HG03280 (cell line): Measurements from ENCODE around the gene ZNF219.

Experiments
- ATAC-seq: cut with Tn5 transposase; IDR thresholded peaks from one replicate; pipeline ENCODE4 v1.9.1; 2021; ENCODE audit warnings: mild to moderate bottlenecking, moderate library complexity; ENCODE audit not compliant: unreplicated experiment

The ZNF219 gene

DNA sequence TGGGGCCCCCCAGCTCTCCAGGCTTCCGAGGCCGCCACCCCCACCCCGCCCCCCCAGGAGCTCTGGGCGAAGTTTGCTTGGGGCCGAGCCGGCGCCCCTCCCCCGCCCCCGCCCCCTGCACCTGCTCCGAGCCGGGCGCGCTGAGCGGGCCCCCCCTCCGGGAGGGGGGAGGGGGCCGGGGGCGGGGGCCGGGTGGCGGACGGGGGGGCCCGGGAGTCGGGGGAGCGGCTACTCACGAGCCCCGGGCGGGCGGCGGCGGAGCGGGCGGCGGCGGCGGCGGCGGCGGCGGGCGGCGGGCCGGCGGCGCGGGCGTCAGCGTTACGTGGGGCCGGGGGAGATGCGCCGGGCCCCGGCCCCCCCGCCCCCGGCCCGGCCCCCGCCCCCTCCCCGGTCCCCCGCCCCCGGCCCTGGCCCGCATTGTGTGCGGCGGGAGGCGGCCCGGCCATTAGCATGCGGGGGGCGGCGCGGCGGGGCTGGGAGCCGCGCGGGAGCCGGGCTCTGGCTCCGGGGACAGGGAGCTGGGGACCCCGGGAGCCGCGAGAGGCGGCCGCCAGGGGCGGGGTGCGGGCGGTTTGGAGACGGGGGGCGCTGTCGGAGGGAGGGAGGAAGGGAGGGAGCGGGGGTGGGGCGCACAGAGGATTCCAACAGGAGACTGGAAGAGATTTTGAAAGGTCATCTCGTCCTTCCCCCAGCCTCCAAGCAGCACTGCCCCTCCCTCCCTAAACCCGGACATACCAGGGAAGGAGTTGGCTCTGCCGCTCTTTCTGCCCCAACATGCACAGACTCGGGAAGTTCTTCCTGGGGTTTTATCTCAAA is at the start of gene ZNF219:
Gene ZNF219, minus strand, starts transcription at position 580 of the 816 bp plus-strand sequence. CDS start 5,064 bp downstream, outside the sequence.
- no peak for ATAC-seq

DNA sequence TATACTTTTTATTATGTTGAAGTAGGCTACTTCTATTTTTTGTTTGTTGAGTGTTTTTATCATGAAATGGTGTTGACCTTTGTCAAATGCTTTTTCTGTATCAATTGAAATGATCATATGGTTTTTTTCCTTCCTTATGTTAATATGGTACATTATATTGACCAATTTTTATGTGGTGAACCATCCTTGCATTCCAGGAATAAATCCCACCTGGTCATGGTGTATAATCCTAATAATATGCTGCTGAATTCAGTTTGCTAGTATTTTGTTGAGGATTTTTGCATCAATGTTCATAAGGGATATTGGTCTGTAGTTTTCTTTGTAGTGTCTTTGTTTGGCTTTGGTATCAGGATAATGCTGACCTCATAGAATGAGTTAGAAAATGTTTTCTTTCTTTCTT is 47.0 kb upstream of the ZNF219 start:
- ATAC-seq: no peak

DNA sequence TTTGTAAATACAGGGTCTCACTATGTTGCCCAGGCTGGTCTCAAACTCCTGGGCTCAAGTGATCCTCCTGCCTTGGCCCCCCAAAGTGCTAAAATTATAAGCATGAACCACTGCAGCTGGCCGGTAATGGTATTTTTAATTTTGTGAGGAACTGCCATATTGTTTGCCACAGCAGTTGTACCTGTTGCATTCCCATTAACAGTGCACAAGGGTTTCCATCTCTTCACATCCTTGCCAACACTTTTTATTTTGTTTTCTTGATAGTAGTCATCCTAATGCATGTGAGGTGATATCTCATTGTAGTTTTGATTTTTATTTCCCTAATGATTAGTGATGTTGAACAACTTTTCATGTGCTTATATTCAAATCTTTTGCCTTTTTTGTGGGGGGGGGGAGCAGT is 43.9 kb upstream of the ZNF219 start:
- no peak for ATAC-seq

DNA sequence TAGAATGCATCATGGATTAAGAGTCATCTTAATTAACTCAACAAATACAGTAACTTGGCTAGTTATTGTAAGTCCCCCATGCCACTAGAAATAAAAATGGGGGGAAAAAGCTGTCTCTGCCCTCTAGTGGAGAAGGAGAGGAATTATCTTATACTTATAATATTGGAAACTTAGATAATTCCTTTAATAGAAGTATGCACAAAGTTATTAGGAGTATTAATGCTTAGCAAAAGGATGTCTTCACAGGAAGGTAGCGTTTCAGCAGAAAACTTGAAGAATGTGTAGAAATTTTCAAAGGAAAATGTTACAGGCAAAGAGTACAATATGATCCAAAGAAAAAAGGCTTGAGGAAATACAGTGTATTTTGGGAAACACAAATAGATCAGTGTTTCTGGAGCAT is 37.6 kb upstream of the ZNF219 start:
- ATAC-seq: no peak

DNA sequence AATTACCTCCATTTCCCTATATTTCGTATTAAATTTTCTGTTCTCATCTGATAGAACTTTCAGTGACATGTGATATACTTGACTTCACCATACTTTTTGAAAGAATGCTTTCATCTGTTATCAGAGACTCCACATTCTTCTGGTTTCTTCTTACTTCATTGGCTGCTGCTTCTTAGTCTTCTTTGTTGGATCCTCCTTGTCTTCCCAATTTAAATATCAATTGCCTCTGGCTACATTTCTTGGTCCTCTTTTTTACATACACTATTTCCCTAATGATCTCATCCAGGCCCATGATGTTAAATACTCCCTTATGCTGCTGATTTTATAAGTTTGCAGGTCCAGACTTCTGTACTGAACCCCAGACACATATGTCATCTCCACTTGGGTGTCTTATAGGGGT is 35.4 kb upstream of the ZNF219 start:
- no peak for ATAC-seq

DNA sequence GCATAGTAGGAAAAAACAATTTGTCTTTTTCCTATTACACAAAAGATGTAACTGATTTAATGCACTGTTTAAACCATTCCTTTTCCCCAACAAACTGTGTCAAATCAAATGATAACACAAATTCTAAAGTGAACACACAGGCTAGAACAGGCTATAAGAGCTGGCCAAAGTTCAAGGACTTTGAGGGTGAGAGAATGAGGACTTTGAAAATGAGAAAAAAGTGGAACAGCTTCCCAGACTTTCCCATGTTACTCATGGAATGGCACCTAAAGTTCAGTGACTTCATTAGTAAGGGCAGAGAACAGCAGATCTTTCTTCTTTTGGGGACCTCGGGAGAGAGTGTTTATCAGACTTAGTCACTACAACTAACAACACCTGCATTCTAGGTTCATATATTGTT is 25.0 kb upstream of the ZNF219 start:
- ATAC-seq: no peak

DNA sequence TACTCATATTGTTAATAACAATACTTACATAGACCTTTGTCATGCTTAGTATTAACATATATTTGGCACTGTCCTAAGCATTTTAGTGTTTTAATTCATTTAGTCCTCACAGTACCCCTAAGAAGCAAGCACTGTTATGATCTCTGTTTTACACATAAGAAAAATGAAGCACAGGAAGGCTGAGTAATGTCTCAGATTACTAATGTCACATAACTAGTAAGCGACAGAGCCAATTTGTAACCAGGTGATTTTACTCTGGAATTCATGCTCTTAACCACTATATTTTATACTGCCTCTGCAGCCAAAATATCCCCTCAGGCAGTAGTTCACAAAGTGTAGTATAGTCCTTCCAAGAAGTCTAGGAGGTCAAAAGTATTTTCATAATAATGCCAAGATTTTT is 22.7 kb upstream of the ZNF219 start:
- no peak for ATAC-seq

DNA sequence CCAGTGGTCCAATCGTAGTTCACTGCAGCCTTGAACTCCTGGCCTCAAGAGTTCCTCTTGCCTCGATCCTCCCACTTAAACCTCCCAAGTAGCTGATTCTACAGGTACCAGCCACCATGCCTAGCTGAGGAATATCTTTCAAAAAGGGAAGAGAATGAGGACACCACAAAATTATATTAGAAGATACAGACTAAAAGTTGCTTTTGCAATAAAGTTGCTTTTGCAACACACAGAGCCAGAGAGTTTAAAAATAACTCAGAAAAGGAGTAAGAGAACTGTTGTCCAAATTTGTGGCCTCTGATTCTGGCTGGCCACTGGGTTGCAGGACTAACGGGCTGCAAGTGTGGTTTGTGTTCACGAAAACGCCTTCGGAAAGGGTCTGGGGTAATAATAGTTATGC is 22.2 kb upstream of the ZNF219 start:
- no peak for ATAC-seq

DNA sequence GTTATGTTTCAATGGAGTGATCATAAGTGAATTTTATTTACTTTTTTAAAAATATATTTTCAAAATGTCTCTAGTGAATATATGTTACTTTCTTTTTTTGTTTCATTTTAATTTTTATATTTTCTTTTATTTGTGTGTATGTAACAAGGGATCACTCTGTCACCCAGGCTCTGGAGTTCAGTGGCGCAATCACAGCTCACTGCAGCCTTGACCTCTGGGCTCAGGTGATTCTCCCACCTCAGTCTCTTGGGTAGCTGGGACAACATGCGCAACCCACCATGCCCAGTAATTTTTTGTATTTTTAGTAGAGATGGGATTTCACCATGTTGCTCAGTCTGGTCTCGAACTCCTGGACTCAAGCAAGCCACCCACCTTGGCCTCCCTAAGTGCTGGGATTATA is 20.5 kb upstream of the ZNF219 start:
- ATAC-seq: no peak

DNA sequence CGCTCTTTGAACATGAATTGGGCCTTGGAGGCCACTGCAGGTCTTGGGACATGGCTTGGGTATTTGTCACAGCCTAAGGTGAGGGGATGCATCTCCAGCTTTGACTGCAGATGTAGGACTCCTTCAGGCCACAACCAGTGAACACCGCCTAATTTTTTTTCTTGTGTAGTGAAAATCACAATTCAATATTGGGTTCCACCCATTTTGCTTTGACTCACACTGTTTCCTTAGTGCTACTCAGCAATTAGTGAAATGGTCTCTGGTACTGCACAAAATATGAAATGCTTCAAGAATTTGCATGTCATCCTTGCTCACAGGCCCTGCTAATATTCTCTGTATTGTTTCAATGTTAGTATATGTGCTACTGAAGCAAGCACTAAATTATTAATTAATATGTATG is 14.9 kb upstream of the ZNF219 start:
- no peak for ATAC-seq

DNA sequence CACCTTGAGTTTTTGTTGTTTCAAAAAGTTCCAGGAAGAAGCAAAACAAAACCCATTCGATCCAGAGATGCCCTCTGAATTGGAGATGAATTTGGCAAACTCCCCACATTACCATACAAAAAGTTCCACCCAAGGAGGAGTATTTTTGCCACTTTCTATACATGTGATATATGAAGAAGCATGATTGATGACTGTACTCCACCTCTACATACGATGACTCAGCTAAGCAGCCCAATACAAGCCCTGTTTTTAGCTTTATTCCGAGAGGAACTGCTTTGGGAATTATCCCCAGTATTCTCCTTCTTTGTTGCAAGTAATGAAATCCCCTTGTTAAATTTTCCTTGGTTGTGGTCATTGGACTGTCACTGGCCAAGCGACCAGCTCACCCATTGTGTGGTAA is 13.8 kb upstream of the ZNF219 start:
- no peak for ATAC-seq

DNA sequence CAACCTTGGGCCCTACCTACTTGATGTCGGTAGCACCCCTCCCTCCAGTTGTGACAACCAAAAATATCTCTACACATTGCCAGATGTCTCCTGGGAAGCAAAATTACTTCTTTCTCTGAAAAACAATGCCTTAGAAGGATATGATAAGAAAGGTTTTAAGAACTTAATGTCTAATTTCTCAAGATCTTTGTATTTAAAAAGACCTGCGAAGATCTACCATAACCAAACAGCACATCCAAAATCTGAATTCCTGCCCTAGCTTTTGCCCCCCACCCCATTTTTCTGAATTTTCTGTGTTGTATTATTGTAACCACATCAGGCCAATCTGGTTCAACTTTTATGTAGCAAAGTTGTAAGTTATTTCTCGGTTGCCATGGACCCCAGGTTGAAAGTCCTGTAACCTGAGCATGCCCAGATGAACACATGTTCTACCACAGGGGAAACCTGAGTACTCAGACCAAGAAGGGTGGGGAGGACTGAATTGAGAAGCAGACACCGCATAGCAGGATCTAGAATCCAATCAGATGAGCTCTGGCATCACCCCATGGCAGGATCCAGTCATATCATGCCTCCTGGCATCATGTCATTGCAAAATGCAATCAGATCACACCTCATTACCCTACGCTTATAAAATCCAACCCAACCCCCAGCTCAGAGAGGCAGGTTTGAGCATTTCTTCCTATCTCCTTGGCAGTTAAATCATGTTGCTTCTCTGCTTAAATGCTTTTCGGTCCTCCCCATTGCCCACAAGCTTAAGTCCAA is 11.1 kb upstream of the ZNF219 start:
- peak; percentile 58 for ATAC-seq

DNA sequence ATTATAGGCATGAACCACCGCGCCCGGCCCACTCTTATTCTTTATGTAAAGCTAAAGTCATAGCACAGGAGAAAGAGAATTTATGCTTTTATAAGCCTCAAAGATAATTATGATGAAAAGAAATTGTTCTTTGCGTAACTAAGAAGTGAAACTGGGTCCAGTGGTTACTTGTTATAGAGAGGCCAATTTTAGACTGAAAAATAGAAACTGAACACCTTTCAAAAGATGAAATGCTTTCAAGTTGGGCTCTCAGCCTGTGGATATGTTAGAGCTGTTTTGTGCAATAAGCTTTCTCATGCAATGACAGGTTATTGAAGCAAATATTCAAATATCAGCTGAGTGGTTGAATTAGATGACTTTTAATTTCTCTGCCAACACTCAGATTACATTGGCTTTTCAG is 10.3 kb upstream of the ZNF219 start:
- no peak for ATAC-seq

DNA sequence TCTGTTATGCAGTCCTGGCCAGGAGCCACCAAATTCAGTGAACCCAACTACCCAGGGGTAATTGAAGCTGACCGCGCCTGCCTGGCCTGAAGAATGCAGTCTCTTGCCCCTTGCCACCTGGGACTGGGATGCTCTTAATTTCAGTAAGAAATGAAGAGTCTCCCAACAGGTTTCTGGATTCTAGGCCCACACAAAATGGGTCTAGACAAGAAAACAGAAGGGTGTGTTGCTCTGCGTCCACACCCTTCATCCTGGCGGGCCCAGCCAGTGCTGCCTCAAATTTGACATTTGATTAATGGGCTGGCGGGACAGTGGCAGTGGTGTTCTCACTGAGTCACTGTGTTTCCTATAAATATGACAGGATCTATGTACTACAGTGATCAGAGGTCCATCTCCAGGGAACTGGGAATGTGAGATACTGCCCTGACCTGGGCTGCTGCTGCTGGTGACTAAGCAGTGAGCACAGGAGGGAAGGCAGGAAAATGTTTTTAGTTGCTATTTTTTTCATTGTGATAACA is 8.9 kb upstream of the ZNF219 start:
- ATAC-seq: no peak

DNA sequence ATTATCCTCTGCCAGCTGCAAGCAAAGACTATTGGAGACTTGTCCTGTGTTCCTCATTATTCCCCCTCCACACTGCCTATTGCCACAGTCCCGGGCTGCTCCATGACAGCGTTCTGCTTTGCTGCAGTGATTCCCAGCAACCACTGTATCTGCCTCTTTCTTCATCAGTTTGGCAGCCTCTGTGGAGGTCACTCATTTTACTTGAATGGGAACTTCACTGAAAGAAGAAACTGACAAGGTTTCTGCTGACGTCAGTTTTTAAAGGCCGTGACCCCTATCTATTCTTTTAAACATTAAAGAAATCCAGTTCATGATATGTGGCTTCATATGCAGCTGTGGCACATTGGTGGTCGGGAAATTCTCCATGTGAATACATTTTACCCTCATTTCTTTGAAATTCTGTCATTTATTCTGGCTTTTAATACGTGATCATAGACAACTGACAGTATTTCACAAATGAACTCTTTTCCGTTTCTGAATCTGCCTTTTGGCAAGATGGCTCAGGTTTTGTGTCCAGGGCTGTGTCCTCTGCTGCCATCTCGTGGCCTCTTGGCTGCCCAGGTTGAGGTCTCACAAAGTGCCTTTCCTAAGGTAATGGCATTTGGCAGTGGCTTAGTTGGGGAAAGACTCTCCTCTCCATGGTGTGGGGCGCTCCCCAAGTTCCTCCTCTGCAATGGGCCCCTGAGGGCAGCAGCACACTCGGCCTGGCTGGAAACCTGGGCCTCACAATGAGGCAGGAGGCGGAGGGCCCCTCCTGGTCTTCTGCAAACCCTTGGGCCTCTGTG is 8.2 kb upstream of the ZNF219 start:
- no peak for ATAC-seq

DNA sequence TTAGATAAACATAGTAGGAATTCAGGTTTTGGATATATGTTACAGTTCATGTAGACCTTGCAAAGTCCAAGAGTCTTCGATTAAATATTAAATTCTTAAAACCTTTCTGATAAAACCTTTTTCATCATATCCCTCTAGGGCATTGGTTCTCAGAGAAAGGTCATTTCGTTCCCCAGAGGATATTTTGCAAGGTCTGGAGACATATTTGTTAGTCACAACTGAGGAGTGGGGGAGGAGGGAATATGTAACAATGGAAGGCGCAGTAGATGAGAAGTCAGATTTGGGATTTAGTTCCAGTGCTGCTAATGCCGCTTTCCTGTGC is 7.7 kb upstream of the ZNF219 start:
- no peak for ATAC-seq

DNA sequence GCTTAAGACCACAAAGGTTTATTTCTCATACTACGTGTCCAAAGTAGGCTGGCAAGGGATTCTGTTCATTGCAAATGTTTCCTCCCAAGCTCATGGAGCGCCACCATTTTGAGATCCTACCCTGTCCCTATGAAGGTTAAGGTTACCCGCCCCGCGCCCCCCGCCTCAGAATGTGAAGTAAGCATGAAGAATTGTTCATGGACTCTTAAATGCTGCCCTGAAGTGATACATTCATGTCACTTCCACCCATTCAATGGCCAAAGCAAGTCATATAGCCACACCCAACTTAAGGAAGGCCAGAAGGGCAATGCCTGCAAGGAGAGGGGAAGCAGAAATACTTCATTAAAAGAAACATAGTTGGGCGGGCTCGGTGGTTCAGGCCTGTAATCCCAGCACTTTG is 6.6 kb upstream of the ZNF219 start:
- ATAC-seq: no peak

DNA sequence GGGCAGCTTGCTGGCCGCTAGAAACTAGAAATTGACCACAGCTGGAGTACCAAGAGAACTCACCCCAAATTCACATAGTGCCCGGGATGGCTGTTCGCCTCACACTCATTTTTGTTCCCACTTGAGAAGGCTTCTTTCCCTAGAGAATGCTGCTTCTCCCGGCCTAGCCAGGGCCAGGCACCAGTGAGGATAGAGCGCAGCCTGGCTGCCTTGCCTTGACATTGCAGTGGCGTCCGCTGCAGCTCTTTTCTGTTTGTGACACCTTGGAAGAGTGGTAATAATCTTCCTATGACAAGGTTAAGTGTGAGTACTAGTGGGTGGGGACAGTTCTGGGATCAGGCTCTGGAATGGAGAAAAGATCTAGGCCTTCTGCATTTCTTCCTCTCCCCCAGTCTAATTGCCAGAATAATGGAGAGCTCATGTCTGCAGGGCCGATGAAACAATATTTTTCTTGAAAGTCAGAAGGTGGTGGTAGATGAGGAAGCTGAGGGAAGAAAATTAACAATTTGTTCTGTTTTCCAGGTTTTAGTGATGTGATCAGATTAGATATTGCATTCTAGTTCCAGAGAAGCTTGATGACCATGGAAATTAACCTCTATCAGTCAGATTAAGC is 6.1 kb upstream of the ZNF219 start:
- peak; percentile 43 for ATAC-seq

DNA sequence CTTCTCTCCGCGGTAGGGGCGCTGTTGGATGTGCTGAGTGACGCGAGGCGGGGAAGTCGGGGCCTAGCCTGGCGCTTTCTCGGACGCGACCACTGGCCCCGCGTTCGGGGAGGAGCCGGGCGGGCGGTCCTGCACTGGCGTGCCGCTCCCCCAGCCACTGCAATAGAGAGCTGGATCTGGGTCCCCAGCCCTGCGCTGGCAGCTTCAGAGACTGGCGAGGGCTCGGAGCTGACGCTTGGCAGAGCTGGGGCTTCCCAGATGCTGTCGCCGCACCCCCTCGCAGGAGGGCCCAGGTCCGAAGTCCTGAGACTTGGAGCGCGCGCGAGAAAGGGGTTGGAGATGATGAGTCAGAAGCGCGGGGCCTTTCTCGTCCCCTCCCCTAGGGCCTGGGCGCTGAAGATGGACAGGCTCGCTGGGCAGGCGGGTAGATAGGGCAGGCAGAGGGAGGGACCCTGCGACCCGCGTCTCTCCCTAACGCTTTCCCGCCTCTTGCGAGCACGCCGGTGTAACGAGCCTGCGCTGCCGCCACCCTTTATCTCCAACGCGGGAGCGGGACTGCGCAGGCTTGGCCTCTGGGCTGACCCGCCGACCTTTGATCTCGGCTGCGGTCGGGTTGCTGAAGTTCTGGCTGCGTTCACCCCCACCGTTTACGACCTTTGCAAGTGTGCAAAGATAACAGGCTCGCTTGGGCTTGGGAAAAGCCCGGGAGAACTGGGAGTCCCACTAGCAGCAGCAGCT is 5.4 kb upstream of the ZNF219 start:
- peak; percentile 91 for ATAC-seq

DNA sequence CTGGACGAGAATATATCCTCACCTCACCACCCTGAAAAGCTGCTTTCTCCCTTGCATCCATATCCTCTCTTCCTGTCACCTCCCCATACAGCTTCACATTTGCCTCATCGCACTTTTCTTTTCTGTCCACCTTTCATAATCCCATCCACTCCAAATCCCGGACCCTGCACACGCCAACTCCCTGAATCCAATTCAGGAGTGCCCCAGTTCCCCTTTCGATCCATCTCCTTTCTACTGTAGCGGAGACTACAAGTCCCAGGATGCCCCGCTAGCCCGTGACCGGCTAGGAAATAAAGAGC is 4.9 kb upstream of the ZNF219 start:
- no peak for ATAC-seq
